Measurements from ENCODE around the gene GPN2. TPM values are rescaled to one million over a fixed set of nuclear protein-coding genes. Genes with fewer than 3 reads are reported as not detected.

The GPN2 gene
- total and polyA plus RNA-seq, 9 of the 15 experiments (the other 6 are each of a cell fraction or from before 2014, with no cell fraction given): 9.9 to 58.8 (median 20.4) TPM

DNA sequence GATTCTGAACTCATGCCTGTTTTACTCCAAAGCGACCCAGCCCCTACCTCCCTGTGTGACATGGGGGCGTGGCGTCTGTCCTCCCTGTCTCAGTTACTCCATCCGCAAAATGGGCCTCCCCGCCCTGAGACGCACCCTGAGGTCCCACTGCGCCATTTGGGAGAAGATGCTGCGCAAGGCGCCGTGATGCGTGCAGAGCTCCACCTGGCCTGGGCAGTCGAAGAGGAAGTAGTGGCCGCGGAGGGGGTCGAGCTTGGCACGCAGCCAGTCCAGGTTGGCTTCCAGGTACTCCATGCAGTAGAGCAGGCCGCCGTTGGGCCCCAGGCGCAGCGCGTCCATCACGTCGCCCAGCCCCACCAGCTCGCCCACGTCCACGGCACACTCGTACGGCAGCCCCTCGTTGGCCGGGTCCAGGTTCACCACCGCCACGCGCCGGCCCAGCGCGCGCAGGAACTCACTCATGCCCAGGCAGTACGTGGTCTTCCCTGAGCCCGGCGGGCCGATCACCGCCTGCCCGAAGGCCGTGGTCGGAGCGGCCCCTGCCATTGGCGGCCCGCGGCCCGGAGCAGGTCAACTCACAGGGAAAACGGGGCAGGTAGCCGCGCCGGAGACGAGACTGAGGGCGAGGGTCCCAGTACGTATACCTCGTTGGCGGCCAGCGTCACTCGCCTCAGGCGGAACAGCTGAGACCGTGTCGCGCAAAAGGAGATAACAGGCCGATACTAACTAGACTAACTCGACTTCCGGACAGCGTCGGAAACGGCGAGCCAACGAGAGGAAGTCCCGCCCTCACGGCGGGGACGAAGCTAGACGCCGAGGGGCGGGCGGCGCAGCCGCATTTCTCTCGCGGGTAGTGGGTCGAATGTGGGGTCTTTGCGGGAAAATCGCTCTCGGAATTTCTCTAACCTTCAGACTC, at the start of gene GPN2 (continued):
- TF ChIP-seq, protein P1, sequence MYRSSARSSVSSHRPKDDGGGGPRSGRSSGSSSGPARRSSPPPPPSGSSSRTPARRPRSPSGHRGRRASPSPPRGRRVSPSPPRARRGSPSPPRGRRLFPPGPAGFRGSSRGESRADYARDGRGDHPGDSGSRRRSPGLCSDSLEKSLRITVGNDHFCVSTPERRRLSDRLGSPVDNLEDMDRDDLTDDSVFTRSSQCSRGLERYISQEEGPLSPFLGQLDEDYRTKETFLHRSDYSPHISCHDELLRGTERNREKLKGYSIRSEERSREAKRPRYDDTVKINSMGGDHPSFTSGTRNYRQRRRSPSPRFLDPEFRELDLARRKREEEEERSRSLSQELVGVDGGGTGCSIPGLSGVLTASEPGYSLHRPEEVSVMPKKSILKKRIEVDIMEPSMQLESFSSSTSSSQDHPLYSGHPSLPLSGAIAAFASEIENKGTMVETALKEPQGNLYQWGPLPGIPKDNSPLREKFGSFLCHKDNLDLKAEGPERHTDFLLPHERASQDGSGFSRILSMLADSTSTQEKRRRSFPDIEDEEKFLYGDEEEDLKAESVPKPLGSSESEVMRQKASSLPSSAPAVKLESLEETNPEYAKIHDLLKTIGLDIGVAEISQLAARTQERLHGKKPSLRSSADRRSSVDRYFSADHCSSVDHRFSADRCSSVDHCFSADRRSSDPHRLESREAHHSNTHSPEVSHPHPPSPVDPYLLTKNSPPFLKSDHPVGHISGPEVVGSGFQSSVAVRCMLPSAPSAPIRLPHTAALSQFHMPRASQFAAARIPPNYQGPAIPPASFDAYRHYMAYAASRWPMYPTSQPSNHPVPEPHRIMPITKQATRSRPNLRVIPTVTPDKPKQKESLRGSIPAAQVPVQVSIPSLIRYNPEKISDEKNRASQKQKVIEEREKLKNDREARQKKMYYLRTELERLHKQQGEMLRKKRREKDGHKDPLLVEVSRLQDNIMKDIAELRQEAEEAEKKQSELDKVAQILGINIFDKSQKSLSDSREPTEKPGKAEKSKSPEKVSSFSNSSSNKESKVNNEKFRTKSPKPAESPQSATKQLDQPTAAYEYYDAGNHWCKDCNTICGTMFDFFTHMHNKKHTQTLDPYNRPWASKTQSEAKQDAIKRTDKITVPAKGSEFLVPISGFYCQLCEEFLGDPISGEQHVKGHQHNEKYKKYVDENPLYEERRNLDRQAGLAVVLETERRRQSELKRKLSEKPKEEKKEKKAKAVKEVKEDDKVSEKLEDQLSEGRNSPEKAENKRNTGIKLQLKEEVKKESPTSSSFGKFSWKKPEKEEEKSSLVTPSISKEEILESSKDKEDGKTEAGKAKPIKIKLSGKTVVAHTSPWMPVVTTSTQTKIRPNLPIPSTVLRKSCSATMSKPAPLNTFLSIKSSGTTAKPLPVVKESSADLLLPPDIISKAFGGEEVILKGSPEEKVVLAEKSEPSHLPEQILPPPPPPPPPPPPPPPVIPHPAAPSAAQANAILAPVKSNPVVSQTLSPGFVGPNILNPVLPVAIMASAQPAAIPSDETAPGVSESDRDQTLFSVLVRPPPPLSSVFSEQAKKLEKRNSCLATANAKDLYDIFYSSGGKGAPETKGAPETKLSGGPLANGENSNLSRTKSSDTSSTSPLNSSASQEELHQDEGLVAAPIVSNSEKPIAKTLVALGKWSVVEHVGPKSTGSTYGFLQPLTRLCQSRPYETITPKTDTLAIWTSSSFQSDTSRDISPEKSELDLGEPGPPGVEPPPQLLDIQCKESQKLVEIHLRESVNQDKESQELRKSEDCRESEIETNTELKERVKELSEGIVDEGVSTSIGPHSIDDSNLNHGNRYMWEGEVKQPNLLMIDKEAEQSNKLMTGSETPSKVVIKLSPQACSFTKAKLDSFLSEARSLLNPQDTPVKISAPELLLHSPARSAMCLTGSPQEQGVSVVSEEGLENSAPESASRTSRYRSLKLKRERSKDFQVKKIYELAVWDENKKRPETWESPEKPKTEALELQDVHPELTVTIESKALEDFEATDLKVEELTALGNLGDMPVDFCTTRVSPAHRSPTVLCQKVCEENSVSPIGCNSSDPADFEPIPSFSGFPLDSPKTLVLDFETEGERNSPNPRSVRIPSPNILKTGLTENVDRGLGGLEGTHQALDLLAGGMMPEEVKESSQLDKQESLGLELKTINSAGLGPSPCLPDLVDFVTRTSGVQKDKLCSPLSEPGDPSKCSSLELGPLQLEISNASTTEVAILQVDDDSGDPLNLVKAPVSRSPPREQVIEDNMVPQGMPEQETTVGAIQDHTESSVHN (IDR thresholded peaks at IDR 0.05; ENCODE audit: borderline replicate concordance in 1 of 2, low read depth in 1 of 2): no peak
- TF ChIP-seq DIDO1 (tag; IDR thresholded peaks at IDR 0.05; ENCODE audit: low read depth): no peak; the same call in 1 of the 2 replicates
- TF ChIP-seq ZFPM2 (CRISPR knock-in tag; IDR thresholded peaks at IDR 0.05): peak; percentile 73; the same call in 1 of the 2 replicates
- no peak for TF ChIP-seq BRF1 (IDR thresholded peaks at IDR 0.05; ENCODE audit: borderline replicate concordance, extremely low read depth, insufficient read length)
- 0 out of 2 replicates have a peak, but pooled peaks have one; percentile 1 for TF ChIP-seq ATF1 (CRISPR knock-in tag; IDR thresholded peaks at IDR 0.05)
- peak; percentile 94 for TF ChIP-seq ATF1 (tag; IDR thresholded peaks at IDR 0.05)
- TF ChIP-seq, protein P2, sequence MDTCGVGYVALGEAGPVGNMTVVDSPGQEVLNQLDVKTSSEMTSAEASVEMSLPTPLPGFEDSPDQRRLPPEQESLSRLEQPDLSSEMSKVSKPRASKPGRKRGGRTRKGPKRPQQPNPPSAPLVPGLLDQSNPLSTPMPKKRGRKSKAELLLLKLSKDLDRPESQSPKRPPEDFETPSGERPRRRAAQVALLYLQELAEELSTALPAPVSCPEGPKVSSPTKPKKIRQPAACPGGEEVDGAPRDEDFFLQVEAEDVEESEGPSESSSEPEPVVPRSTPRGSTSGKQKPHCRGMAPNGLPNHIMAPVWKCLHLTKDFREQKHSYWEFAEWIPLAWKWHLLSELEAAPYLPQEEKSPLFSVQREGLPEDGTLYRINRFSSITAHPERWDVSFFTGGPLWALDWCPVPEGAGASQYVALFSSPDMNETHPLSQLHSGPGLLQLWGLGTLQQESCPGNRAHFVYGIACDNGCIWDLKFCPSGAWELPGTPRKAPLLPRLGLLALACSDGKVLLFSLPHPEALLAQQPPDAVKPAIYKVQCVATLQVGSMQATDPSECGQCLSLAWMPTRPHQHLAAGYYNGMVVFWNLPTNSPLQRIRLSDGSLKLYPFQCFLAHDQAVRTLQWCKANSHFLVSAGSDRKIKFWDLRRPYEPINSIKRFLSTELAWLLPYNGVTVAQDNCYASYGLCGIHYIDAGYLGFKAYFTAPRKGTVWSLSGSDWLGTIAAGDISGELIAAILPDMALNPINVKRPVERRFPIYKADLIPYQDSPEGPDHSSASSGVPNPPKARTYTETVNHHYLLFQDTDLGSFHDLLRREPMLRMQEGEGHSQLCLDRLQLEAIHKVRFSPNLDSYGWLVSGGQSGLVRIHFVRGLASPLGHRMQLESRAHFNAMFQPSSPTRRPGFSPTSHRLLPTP (IDR thresholded peaks at IDR 0.05; ENCODE audit: borderline replicate concordance, extremely low read depth, insufficient read length): no peak
- TF ChIP-seq, protein P3, sequence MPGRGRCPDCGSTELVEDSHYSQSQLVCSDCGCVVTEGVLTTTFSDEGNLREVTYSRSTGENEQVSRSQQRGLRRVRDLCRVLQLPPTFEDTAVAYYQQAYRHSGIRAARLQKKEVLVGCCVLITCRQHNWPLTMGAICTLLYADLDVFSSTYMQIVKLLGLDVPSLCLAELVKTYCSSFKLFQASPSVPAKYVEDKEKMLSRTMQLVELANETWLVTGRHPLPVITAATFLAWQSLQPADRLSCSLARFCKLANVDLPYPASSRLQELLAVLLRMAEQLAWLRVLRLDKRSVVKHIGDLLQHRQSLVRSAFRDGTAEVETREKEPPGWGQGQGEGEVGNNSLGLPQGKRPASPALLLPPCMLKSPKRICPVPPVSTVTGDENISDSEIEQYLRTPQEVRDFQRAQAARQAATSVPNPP (IDR thresholded peaks at IDR 0.05; ENCODE audit: borderline replicate concordance, insufficient read depth, insufficient read length): no peak
- peak; percentile 84 for TF ChIP-seq L3MBTL2 (IDR thresholded peaks at IDR 0.05)
- TF ChIP-seq, protein P4, sequence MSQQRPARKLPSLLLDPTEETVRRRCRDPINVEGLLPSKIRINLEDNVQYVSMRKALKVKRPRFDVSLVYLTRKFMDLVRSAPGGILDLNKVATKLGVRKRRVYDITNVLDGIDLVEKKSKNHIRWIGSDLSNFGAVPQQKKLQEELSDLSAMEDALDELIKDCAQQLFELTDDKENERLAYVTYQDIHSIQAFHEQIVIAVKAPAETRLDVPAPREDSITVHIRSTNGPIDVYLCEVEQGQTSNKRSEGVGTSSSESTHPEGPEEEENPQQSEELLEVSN (IDR thresholded peaks at IDR 0.05; ENCODE audit: borderline replicate concordance in 1 of 2, extremely low read depth in 1 of 2, insufficient read depth in 1 of 2, insufficient read length in 1 of 2, low read depth in 1 of 2, low read length in 1 of 2, poor library complexity in 1 of 2, severe bottlenecking in 1 of 2): peak; percentile 40 to 78
- TF ChIP-seq FOXA3 (CRISPR knock-in tag; conservative IDR thresholded peaks at IDR 0.05 in 1 of 2, IDR thresholded peaks at IDR 0.05 in 1 of 2): peak in 1 of 2 experiments; percentile 77; a peak in 1 of 4 replicates

Measured in K562 (cell line).